Measurements from ENCODE around the gene CABLES1. TPM values are rescaled to one million over a fixed set of nuclear protein-coding genes. Genes with fewer than 3 reads are reported as not detected.

CABLES1 gene
- total RNA-seq, 1 donor from 2014 or later, result 12.7 TPM

DNA sequence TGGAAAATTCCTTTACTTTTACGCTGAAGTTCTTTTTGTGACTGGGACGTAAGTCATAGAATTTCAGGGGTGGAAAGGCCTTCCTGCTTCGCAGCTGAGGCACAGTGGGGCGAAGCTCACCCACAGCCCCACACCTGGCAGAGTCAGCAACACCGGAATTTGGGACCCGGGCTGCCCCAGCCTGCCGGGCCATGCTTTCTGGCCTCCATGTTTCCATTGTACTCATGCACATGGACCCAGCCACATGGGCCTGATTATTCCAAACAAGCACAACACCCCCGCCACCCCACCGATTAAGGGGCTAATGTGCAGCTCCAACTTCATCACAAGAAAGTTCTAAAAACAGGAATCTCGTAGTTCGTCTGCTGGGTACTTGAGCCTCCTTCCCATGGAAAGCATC, 82.5 kb downstream of the CABLES1 start:
- Mint-ChIP-seq H3K4me3 (no peak overlapping the region), H3K27me3 (ENCODE audit: low read depth) (no peaks in the 10 kb centered on the region), H3K36me3 (peaks cover 13% of the 10 kb centered on the region), H3K9me3 (no peaks in the 10 kb centered on the region), H3K4me1 (no peaks in the 10 kb centered on the region), H3K27ac (no peak overlapping the region)
- DNase-seq (ENCODE audit: low spot score in 2 of 2, unreplicated experiment in 2 of 2), result no peak
- TF ChIP-seq, protein P1, sequence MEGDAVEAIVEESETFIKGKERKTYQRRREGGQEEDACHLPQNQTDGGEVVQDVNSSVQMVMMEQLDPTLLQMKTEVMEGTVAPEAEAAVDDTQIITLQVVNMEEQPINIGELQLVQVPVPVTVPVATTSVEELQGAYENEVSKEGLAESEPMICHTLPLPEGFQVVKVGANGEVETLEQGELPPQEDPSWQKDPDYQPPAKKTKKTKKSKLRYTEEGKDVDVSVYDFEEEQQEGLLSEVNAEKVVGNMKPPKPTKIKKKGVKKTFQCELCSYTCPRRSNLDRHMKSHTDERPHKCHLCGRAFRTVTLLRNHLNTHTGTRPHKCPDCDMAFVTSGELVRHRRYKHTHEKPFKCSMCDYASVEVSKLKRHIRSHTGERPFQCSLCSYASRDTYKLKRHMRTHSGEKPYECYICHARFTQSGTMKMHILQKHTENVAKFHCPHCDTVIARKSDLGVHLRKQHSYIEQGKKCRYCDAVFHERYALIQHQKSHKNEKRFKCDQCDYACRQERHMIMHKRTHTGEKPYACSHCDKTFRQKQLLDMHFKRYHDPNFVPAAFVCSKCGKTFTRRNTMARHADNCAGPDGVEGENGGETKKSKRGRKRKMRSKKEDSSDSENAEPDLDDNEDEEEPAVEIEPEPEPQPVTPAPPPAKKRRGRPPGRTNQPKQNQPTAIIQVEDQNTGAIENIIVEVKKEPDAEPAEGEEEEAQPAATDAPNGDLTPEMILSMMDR (IDR thresholded peaks at IDR 0.05; ENCODE audit: unreplicated experiment), result no peak

DNA sequence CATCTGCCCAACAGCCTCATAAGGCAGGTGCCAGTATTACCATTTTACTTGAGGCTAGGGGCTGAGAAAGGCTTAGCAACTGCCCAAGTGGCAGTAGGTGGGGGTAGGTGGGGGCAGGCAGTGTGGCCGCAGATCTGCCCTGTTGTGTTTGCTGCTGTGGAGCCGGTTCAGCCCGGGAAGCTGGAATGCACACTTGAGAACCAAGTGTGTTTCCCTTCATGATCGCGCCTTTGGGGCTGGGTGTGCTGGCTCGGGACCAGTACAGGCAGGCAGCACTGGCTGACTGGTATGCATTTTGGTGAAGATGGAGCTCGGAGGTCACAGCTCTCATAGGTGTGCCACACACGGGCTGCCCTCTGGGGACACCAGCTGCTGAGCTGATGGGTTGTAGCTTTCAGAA, 85.1 kb downstream of the CABLES1 start:
- DNase-seq (ENCODE audit: low spot score in 2 of 2, unreplicated experiment in 2 of 2), result no peak
- no peak overlapping the region for H3K4me3 Mint-ChIP-seq
- no peaks in the 10 kb centered on the region for H3K9me3 Mint-ChIP-seq
- H3K27me3 Mint-ChIP-seq (ENCODE audit: low read depth), result no peaks in the 10 kb centered on the region
- H3K4me1 Mint-ChIP-seq, result peaks cover 1% of the 10 kb centered on the region
- TF ChIP-seq, protein P1 (IDR thresholded peaks at IDR 0.05; ENCODE audit: unreplicated experiment), result no peak
- H3K36me3 Mint-ChIP-seq, result peaks cover 6% of the 10 kb centered on the region
- no peak overlapping the region for H3K27ac Mint-ChIP-seq

DNA sequence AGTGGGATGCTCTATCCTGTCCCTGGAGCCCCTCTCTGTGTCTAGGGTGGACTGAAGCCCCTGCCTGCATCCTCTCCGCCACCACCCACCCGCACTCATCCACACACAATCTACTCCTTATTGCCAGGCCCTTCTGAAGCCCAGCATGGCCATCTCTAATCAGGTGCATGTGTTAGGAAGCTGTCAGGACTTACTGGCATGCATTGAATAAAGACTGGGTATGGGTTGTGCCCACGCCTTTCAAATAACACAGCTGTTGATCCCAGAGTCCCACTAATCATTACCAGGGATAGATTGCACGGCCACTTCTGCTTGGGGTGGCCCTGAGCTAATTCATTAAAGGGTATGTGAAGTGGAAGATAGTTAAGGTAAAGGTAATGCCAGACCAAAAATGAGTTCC, 88.4 kb downstream of the CABLES1 start:
- H3K27me3 Mint-ChIP-seq (ENCODE audit: low read depth), result no peaks in the 10 kb centered on the region
- TF ChIP-seq, protein P1 (IDR thresholded peaks at IDR 0.05; ENCODE audit: unreplicated experiment), result no peak
- no peak overlapping the region for H3K27ac Mint-ChIP-seq
- H3K4me3 Mint-ChIP-seq, result no peak overlapping the region
- H3K9me3 Mint-ChIP-seq, result no peaks in the 10 kb centered on the region
- peaks cover 7% of the 10 kb centered on the region for H3K36me3 Mint-ChIP-seq
- no peak for DNase-seq (ENCODE audit: low spot score in 2 of 2, unreplicated experiment in 2 of 2)
- H3K4me1 Mint-ChIP-seq, result peaks cover 29% of the 10 kb centered on the region

DNA sequence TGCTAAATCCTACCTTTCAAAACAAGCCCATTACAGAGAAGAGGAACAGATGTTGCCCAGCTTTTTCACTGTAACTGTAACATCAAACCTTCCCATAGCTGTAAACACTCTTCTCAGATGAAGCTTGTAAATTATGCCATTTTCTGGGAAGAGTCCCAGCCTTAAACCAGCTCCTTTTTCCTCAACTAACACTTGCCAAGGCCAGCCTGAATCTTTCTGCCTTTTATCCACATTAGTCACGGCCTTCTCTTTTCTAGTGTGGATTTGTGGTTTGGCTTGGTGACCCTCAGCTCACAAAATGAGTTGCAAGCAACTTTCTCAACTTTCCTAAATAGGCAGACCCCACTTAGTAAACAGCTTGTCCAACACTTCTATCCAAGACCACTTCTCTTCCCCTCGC, 90.2 kb downstream of the CABLES1 start:
- no peaks in the 10 kb centered on the region for H3K9me3 Mint-ChIP-seq
- H3K36me3 Mint-ChIP-seq, result peaks cover 7% of the 10 kb centered on the region
- no peak overlapping the region for H3K4me3 Mint-ChIP-seq
- TF ChIP-seq, protein P1 (IDR thresholded peaks at IDR 0.05; ENCODE audit: unreplicated experiment), result no peak
- H3K4me1 Mint-ChIP-seq, result peaks cover 38% of the 10 kb centered on the region
- no peak for DNase-seq (ENCODE audit: low spot score in 2 of 2, unreplicated experiment in 2 of 2)
- H3K27ac Mint-ChIP-seq, result peak overlapping the region; percentile 85
- no peaks in the 10 kb centered on the region for H3K27me3 Mint-ChIP-seq (ENCODE audit: low read depth)

DNA sequence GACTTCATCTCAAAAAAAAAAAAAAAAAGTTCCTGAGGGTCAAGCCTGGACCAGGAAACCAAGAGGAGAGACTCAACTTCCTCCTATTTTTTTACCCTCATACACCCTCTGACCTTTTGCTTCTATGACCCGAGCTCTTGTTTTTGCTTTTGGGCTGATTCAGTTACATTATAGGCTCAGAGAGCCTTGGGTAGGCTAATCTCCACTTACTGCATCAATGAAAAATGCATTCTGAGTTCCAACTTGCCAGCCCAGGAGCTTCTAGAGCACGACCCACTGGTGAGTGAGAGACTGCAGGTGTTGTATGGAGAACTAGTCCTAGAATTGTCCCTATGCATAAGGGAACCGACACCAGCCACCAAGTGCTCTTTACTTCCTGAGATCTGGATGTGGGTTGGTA, 91.1 kb downstream of the CABLES1 start:
- TF ChIP-seq, protein P1 (IDR thresholded peaks at IDR 0.05; ENCODE audit: unreplicated experiment), result no peak
- peaks cover 7% of the 10 kb centered on the region for H3K36me3 Mint-ChIP-seq
- H3K27me3 Mint-ChIP-seq (ENCODE audit: low read depth), result no peaks in the 10 kb centered on the region
- DNase-seq (ENCODE audit: low spot score in 2 of 2, unreplicated experiment in 2 of 2), result no peak
- no peak overlapping the region for H3K4me3 Mint-ChIP-seq
- H3K27ac Mint-ChIP-seq, result no peak overlapping the region
- H3K9me3 Mint-ChIP-seq, result no peaks in the 10 kb centered on the region
- H3K4me1 Mint-ChIP-seq, result peaks cover 38% of the 10 kb centered on the region

All from mesothelial cell of epicardium (in vitro differentiated cells).